ENCODE data around the gene CREB3L2. TPM values are rescaled to one million over a fixed set of nuclear protein-coding genes. Genes with fewer than 3 reads are reported as not detected.

Gene CREB3L2
- total and polyA plus RNA-seq, 4 donors = 13.0 to 25.7 (median 19.5) TPM

DNA sequence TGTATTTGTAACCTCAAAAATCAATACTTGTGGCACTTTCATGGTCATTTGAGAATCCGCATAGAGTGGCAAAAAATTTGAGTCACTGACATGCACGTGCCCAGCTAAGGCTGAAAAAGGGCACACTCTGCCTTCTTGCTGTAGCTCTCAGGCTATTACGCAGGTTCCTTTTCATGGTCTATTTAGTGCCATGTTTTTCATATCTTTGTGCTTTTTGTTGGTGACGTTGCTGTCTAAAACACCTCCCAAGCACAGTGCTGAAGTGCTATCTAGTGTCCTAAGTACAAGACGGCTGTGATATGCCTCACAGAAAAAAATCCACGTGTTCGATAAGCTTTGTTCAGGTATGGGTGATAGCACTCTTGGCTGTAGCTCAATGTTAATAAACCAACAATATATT is 50.9 kb downstream of the CREB3L2 start:
- 90% methylated on average over 5 of the region's 7 CpGs for WGBS (ENCODE audit: insufficient coverage)
- peaks cover 2% of the 10 kb centered on the region for H3K4me1 ChIP-seq (ENCODE audit: control insufficient read depth, insufficient read depth, low read length)
- no peaks in the 10 kb centered on the region for H3K27me3 ChIP-seq (ENCODE audit: control insufficient read depth, insufficient read depth, low read length)
- no peak for DNase-seq (ENCODE audit: low read depth in 4 of 6, low spot score in 6 of 6)
- H3K36me3 ChIP-seq (ENCODE audit: control insufficient read depth, insufficient read depth, low read length) = no peaks in the 10 kb centered on the region
- H3K9me3 ChIP-seq (ENCODE audit: control insufficient read depth, insufficient read depth, low read length) = no peaks in the 10 kb centered on the region
- no peak overlapping the region for H3K27ac ChIP-seq (ENCODE audit: low read depth, low read length)
- no peak overlapping the region for H3K4me3 ChIP-seq (ENCODE audit: low read depth, low read length)

GRCh38 chr7:137950263-137950621 is 51.6 kb downstream of the CREB3L2 start:
- H3K4me3 ChIP-seq (ENCODE audit: low read depth, low read length) = no peak overlapping the region
- WGBS (ENCODE audit: insufficient coverage) = 100% methylated on average over 1 of the region's 4 CpGs
- no peak for DNase-seq (ENCODE audit: low read depth in 4 of 6, low spot score in 6 of 6)
- no peaks in the 10 kb centered on the region for H3K9me3 ChIP-seq (ENCODE audit: control insufficient read depth, insufficient read depth, low read length)
- no peak overlapping the region for H3K27ac ChIP-seq (ENCODE audit: low read depth, low read length)
- H3K36me3 ChIP-seq (ENCODE audit: control insufficient read depth, insufficient read depth, low read length) = no peaks in the 10 kb centered on the region
- peaks cover 2% of the 10 kb centered on the region for H3K4me1 ChIP-seq (ENCODE audit: control insufficient read depth, insufficient read depth, low read length)
- no peaks in the 10 kb centered on the region for H3K27me3 ChIP-seq (ENCODE audit: control insufficient read depth, insufficient read depth, low read length)

- no peaks in the 10 kb centered on the region for H3K36me3 ChIP-seq (ENCODE audit: control insufficient read depth, insufficient read depth, low read length)
- DNase-seq (ENCODE audit: low read depth in 4 of 6, low spot score in 6 of 6) = no peak
- no peak overlapping the region for H3K27ac ChIP-seq (ENCODE audit: low read depth, low read length)
- no peaks in the 10 kb centered on the region for H3K27me3 ChIP-seq (ENCODE audit: control insufficient read depth, insufficient read depth, low read length)
- H3K9me3 ChIP-seq (ENCODE audit: control insufficient read depth, insufficient read depth, low read length) = no peaks in the 10 kb centered on the region
- H3K4me3 ChIP-seq (ENCODE audit: low read depth, low read length) = no peak overlapping the region
- H3K4me1 ChIP-seq (ENCODE audit: control insufficient read depth, insufficient read depth, low read length) = peaks cover 2% of the 10 kb centered on the region
- 78% methylated on average over 2 of the region's 6 CpGs for WGBS (ENCODE audit: insufficient coverage)
These were observed 52.2 kb downstream of the CREB3L2 start for GRCh38 chr7:137949416-137950262.

DNA sequence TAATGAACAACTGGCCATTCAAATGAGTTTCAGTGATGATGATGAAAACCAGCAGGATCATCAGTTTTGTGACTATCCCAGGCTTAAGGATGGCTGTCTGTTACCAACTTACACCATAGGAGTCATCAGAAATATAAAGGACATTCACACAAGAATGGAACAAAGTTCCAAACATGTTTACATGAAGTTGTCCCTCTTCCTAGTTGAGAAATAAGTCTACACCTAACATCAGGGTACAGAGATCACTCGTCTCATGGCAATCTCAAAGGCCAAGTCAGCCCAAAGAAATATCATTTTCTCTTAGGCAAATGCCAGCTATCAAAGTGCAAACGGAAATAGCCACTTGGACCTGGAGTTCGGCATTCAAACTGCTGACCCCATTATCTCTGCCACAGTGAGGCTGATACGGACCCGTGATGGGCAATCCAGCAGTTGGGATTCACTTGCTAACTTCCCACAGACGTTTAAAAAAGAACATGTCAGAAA is 53.0 kb downstream of the CREB3L2 start:
- Histone ChIP-seq H3K36me3 (ENCODE audit: control insufficient read depth, insufficient read depth, low read length) (no peaks in the 10 kb centered on the region), H3K27me3 (ENCODE audit: control insufficient read depth, insufficient read depth, low read length) (no peaks in the 10 kb centered on the region), H3K4me3 (ENCODE audit: low read depth, low read length) (no peak overlapping the region), H3K27ac (ENCODE audit: low read depth, low read length) (no peak overlapping the region), H3K4me1 (ENCODE audit: control insufficient read depth, insufficient read depth, low read length) (no peaks in the 10 kb centered on the region), H3K9me3 (ENCODE audit: control insufficient read depth, insufficient read depth, low read length) (no peaks in the 10 kb centered on the region)
- 91% methylated on average over 6 of the region's 6 CpGs for WGBS (ENCODE audit: insufficient coverage)
- no peak for DNase-seq (ENCODE audit: low read depth in 4 of 6, low spot score in 6 of 6)

- no peak overlapping the region for H3K27ac ChIP-seq (ENCODE audit: low read depth, low read length)
- no peak overlapping the region for H3K4me3 ChIP-seq (ENCODE audit: low read depth, low read length)
- H3K9me3 ChIP-seq (ENCODE audit: control insufficient read depth, insufficient read depth, low read length) = no peaks in the 10 kb centered on the region
- no peaks in the 10 kb centered on the region for H3K4me1 ChIP-seq (ENCODE audit: control insufficient read depth, insufficient read depth, low read length)
- no peaks in the 10 kb centered on the region for H3K36me3 ChIP-seq (ENCODE audit: control insufficient read depth, insufficient read depth, low read length)
- WGBS (ENCODE audit: insufficient coverage) = 77% methylated on average over 3 of the region's 5 CpGs
- DNase-seq (ENCODE audit: low read depth in 4 of 6, low spot score in 6 of 6) = no peak
- H3K27me3 ChIP-seq (ENCODE audit: control insufficient read depth, insufficient read depth, low read length) = no peaks in the 10 kb centered on the region
These were observed 53.6 kb downstream of the CREB3L2 start for GRCh38 chr7:137948083-137948844.

- no peak for DNase-seq (ENCODE audit: low read depth in 4 of 6, low spot score in 6 of 6)
- no peak overlapping the region for H3K27ac ChIP-seq (ENCODE audit: low read depth, low read length)
- H3K4me1 ChIP-seq (ENCODE audit: control insufficient read depth, insufficient read depth, low read length) = no peaks in the 10 kb centered on the region
- H3K9me3 ChIP-seq (ENCODE audit: control insufficient read depth, insufficient read depth, low read length) = no peaks in the 10 kb centered on the region
- H3K4me3 ChIP-seq (ENCODE audit: low read depth, low read length) = no peak overlapping the region
- no peaks in the 10 kb centered on the region for H3K27me3 ChIP-seq (ENCODE audit: control insufficient read depth, insufficient read depth, low read length)
- H3K36me3 ChIP-seq (ENCODE audit: control insufficient read depth, insufficient read depth, low read length) = no peaks in the 10 kb centered on the region
- 83% methylated on average over 2 of the region's 7 CpGs for WGBS (ENCODE audit: insufficient coverage)
These were observed 54.8 kb downstream of the CREB3L2 start for GRCh38 chr7:137947046-137947445.

DNA sequence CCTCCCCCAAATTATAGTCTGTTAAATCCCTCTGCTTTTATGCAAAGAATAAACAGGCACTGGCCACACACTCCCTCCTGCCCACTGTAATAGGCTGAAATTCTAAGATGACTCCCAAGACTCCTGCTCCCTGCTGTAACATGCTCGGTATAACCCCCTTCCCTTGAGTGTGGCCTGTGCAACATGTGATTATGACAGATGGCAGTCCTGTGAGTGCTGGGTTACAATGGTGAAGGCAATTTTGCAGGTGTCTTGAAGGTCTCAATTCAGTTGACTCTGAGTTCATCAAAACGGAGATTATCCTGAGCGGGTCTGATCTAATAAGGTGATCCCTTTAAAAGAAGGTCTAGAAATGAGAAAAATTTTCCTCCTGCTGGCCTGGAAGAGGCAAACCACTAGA is 55.9 kb downstream of the CREB3L2 start:
- no peak for DNase-seq (ENCODE audit: low read depth in 4 of 6, low spot score in 6 of 6)
- no peaks in the 10 kb centered on the region for H3K9me3 ChIP-seq (ENCODE audit: control insufficient read depth, insufficient read depth, low read length)
- no CpG with 5 or more reads among the region's 3 CpGs for WGBS (ENCODE audit: insufficient coverage)

GRCh38 chr7:137944168-137944567 is 57.7 kb downstream of the CREB3L2 start:
- DNase-seq (ENCODE audit: low read depth in 4 of 6, low spot score in 6 of 6) = peak in 2 of 6 donors; percentile 8 to 56
- Histone ChIP-seq H3K36me3 (ENCODE audit: control insufficient read depth, insufficient read depth, low read length) (no peaks in the 10 kb centered on the region), H3K4me1 (ENCODE audit: control insufficient read depth, insufficient read depth, low read length) (no peaks in the 10 kb centered on the region), H3K27me3 (ENCODE audit: control insufficient read depth, insufficient read depth, low read length) (no peaks in the 10 kb centered on the region), H3K4me3 (ENCODE audit: low read depth, low read length) (no peak overlapping the region), H3K27ac (ENCODE audit: low read depth, low read length) (peak overlapping the region; percentile 70), H3K9me3 (ENCODE audit: control insufficient read depth, insufficient read depth, low read length) (no peaks in the 10 kb centered on the region)
- WGBS (ENCODE audit: insufficient coverage) = 20% methylated on average over 3 of the region's 6 CpGs

More for the DNA sequence above, 55.9 kb downstream of the CREB3L2 start:
- H3K27me3 ChIP-seq (ENCODE audit: control insufficient read depth, insufficient read depth, low read length) = no peaks in the 10 kb centered on the region
- H3K36me3 ChIP-seq (ENCODE audit: control insufficient read depth, insufficient read depth, low read length) = no peaks in the 10 kb centered on the region
- no peaks in the 10 kb centered on the region for H3K4me1 ChIP-seq (ENCODE audit: control insufficient read depth, insufficient read depth, low read length)
- no peak overlapping the region for H3K27ac ChIP-seq (ENCODE audit: low read depth, low read length)
- H3K4me3 ChIP-seq (ENCODE audit: low read depth, low read length) = no peak overlapping the region

- 80% methylated on average over 2 of the region's 2 CpGs for WGBS (ENCODE audit: insufficient coverage)
- peak overlapping the region; percentile 70 for H3K27ac ChIP-seq (ENCODE audit: low read depth, low read length)
- no peak overlapping the region for H3K4me3 ChIP-seq (ENCODE audit: low read depth, low read length)
These were observed 58.7 kb downstream of the CREB3L2 start for GRCh38 chr7:137943132-137943551.

More at GRCh38 chr7:137943132-137943551, 58.7 kb downstream of the CREB3L2 start:
- no peaks in the 10 kb centered on the region for H3K27me3 ChIP-seq (ENCODE audit: control insufficient read depth, insufficient read depth, low read length)
- H3K9me3 ChIP-seq (ENCODE audit: control insufficient read depth, insufficient read depth, low read length) = no peaks in the 10 kb centered on the region
- DNase-seq (ENCODE audit: low read depth in 4 of 6, low spot score in 6 of 6) = peak in 1 of 6 donors; percentile 45
- H3K4me1 ChIP-seq (ENCODE audit: control insufficient read depth, insufficient read depth, low read length) = no peaks in the 10 kb centered on the region
- H3K36me3 ChIP-seq (ENCODE audit: control insufficient read depth, insufficient read depth, low read length) = no peaks in the 10 kb centered on the region

Measured in spinal cord (tissue), 10 donors.